Activated CD4-positive, alpha-beta T cell treated with anti-CD3 and anti-CD28 coated beads, Interleukin-2, amount 50 U/mL, for 1 hour (primary cell): ENCODE data around the gene VRK1.

ENCODE experiments used
- DNase-seq: peaks from one replicate; pipeline ENCODE4 v3.0.0-alpha.2; 2020

VRK1 gene

GRCh38 chr14:96929950-96930349, 132.8 kb downstream of the VRK1 start:
- DNase-seq: no peak

DNA sequence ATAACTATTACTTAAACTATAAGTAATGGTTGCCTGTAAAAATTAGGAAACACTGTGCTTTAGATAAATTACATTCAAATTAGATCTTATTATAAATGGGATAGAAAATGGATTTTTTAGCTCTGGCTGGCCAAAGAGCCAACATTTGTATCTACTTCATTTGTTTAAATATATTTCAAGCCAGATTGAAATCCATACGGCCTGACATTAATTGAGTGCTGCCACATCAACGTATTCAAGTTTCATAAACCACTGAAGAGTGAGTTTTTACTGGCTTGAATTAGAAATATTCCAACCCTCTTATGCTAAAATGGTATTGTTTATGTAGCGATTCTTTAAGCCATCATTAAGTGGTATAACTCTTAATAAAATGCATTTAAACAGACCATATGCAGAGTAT, 133.3 kb downstream of the VRK1 start:
- DNase-seq: no peak
